T1000 (cell line): Measurements from ENCODE around the gene FAM161B.
"Not testable (repeated sequence)": the region's sequence is repeated elsewhere in the genome, so short reads cannot be mapped to it uniquely, and the experiment has no call there.

ENCODE experiments used
- DNase-seq: peaks from one replicate; lab custom pipeline; 2025; ENCODE audit warnings: mixed read lengths; lab: John Stamatoyannopoulos, UW

FAM161B gene

DNA sequence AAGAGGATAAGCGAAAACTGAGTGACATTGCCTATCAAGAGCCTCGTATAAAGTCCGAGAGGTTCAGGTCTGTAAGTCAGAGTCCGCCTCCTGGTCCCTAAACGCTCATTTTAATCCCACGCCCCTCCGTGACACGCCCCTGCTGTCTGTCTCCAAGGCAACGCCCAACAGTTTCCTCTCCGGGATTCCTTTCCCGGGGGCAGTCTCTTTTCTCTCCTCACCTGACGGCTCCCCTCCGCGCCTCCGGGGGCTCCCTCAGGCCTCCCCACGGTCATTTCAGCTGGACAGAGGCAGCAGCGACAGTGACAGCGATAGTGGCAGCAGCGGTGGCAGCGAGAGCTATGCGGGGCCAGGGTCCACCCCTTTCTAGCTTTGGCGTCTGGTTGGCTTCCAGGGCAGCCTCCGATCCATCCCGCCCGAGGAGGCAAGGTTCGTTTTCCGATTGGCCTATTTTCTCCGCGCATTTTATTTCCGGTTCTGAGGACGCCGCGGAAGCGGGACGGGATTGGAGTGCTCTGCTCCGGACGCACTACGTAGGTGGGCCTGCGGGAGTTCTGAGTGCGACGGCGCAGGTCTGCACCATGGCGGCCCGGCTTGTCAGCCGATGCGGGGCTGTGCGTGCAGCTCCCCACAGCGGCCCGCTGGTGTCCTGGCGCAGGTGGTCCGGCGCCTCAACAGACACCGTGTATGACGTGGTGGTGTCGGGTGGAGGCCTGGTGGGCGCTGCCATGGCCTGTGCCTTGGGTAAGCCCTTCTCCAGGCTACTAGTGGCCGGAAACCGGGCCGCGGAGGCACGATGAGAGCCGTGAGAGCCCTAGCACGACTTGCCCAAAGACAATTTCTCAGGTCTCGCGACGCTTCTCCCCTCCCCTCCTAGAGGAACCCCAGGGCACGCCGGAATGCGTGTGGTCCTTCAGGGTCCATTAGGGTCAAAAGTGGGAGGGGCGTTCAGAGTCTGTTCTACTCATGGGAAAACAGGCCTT lies at the start of gene FAM161B, which contains the start of gene COQ6:
Gene FAM161B (minus strand): TSS at position 343 of the 983 bp plus-strand sequence. CDS start 68 bp downstream, at position 275.
Gene COQ6 (plus strand): TSS at position 551 of the 983 bp plus-strand sequence. CDS start 31 bp downstream, at position 582.
- DNase-seq = peak; percentile 95

GRCh38 chr14:73998726-73999125 lies 48.8 kb upstream of the FAM161B start:
- no peak for DNase-seq

DNA sequence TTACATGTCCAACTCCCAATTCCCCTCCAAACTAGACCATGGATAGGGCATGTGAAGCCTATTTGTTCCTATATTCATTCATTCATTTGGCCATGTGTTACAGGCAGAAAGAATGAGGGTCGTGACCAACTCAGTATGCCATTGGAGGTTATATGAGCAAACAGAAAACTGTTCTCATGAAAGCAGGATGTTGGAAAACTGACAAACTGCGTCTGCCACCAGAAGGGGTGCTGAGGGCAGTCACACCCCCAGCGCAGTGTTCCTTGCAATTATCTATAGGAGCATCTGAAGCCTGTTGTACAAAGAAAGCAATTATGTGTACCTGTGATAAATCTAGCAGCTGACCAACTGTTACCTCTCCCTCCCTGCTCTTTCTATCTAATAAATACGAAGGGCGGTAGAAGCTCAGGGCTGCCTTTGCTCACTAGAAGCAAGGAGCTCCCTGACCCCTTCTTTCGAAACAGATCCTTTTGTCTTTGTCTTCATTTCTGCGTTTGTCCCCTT lies 48.1 kb upstream of the FAM161B start:
- DNase-seq = no peak

DNA sequence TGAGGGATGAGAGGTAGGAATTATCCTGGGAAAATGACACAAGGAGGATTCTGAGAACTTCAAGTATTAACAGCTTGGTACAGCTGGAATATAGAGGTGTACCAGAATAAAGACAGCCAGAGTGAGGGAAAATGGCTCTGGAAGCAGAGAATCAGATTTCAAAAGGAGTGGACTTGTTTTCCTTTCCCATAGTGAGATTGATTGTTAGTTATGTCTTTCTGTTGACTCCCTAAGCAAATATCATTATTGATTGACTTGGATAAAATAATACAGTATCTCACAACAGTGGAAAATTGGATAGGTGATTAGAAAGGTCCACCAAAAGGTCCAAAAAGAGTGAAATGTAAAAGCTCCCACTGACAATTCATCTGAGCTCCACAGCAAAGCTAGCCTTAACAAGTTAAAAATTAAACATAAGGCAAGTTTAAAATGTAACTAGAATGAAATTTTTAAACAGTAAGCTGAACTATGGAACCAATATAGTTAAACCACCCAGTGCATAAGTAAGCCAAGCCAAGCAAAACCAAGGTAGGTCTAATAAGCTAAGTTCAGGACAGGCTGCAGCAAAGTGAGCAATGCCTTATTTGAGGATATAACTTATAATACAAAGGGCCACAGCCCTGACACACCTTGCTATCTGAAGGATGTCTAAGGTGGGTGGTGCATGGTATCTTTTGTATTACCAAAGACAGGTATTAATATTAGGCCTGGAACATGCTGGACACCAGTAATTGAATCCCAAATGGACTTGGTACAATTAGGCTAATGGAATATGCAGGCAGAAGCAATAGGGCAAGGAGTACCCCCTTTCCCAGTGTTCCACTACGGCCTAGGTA lies 47.4 kb upstream of the FAM161B start:
- no peak for DNase-seq

GRCh38 chr14:73996731-73997107 lies 46.8 kb upstream of the FAM161B start:
- no peak for DNase-seq

GRCh38 chr14:73995977-73996378 lies 46.1 kb upstream of the FAM161B start:
- no peak for DNase-seq

- DNase-seq = not testable (repeated sequence)
Measured at GRCh38 chr14:73994926-73995325, 45.0 kb upstream of the FAM161B start.

GRCh38 chr14:73991092-73991491 lies 41.2 kb upstream of the FAM161B start:
- DNase-seq = no peak

DNA sequence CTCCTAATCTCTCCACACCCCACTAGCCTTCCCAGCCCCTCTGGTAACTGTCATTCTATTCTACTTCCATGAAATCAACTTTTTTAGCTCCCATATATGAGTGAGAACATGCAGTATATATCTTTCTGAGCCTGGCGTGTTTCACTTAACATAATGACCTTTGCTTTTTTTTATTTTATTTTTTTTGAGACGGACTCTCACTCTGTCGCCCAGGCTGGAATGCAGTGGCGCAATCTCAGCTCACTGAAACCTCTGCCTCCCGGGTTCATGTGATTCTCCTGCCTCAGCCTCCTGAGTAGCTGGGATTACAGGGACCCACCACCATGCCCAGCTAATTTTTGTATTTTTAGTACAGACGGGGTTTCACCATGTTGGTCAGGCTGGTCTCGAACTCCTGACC lies 38.8 kb upstream of the FAM161B start:
- not testable (repeated sequence) for DNase-seq

GRCh38 chr14:73988065-73988464 lies 38.2 kb upstream of the FAM161B start:
- no peak for DNase-seq

GRCh38 chr14:73977896-73978295 lies 28.0 kb upstream of the FAM161B start:
- DNase-seq = no peak

- no peak for DNase-seq
Measured at GRCh38 chr14:73976125-73976524, 26.2 kb upstream of the FAM161B start.

DNA sequence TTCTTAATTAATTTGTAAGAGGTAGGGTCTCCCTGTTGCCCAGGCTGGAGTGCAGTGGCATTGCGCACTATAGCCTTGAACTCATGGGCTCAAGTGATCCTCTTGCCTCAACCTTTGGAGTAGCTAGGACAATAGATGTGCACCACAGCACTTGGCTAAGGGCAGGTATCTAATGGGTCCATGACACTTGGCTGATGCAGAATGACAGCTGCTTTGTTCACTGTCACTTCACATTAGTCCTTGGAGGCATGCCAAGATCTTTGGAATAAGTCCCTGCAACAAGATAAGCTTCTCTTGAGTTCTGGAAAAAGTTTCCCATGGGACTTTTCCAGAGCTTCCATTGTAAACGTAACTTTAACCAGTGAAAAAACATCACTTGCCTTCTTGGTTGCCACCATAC lies 23.6 kb upstream of the FAM161B start:
- DNase-seq = no peak

DNA sequence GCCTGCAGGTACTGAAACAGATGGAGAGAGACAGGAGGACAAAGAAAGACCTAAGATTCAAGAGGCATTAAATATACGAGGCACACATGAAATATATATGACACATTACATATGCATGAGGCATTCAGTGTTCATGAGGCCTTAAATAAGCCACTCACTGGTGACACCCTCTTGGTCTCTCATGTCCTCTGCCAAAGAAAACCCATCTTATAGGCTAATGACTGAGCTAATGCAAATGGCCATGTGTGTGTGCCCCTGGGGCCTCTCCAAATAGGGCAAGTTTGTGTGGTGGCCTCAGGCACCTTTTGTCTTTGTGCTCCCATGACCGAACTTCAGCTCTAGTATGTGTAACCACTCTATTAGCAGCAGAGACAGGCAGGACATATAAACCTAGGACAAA lies 19.0 kb upstream of the FAM161B start:
- no peak for DNase-seq

DNA sequence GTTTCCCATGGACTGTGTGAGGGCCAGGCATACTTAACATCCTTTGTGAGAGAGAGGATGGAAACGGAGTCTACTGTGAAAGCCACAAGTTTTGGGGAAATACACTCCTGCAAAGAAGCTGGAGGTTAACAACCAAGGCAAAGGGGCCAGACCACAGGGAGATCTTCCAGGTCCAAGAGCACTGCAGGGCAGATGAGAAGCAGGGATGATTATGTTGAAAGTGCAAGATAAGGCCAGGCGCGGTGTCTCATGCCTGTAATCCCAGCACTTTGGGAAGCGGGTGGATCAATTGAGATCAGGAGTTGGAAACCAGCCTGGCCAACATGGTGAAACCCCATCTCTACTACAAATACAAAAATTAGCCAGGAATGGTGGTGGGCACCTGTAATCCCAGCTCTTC lies 15.3 kb upstream of the FAM161B start:
- no peak for DNase-seq

DNA sequence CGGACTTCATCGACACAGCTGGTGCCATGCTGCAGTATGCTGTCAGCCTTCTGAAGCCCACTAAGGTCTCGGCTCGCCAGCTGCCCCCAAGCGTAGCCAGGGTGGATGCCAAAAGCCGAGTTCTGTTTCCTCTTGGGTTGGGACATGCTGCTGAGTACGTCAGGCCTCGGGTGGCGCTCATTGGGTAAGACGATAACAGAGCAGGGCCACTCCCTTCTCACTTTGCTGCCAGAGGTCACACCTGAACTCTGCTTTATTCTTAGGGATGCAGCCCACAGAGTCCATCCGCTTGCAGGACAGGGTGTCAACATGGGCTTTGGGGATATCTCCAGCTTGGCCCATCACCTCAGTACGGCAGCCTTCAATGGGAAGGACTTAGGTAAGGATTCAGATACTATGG lies 11.3 kb upstream of the FAM161B start:
- DNase-seq = no peak

GRCh38 chr14:73958591-73958990 lies 8.7 kb upstream of the FAM161B start:
- DNase-seq = no peak

- DNase-seq = no peak
Measured at GRCh38 chr14:73955674-73956073, 5.8 kb upstream of the FAM161B start.

DNA sequence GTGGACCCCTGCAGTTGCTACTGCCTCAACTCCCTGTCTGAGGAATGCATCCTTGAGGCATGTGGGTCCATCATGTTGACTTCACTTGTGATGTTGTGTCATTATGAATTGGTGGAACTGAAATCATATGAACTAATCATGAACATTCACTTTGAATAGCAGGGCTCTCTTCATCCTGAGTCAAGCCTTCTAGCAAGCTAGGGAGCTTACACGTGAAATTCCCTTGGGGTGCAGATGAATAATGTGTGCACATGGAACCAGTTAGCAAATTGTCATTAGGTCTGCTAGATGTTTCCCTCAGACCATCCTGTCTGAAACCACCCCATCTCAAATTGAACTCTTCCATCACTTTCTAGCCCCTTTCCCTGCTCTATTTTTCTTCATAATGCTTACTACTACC lies 3.8 kb upstream of the FAM161B start:
- DNase-seq = no peak

DNA sequence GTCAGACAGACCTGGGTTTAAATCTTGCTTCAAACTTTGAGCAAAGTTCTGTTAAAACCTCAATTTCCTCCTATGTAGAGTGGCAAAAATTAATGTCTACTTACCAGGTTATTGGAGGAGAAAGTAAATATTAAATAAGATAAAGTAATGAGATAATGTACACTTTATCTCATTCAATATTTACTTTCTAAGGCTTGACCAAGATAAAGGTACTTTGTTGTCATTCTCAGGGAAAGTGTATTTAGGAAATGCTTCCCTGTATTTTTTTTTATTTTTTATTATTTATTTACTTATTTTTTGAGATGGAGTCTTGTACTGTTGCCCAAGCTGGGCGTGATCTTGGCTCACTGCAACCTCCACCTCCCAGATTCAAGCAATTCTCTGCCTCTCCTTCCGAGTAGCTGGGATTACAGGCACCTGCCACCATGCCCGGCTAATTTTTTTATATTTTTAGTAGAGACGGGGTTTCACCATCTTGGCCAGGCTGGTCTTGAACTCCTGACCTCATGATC lies 4.7 kb downstream of the FAM161B start:
- DNase-seq = no peak

DNA sequence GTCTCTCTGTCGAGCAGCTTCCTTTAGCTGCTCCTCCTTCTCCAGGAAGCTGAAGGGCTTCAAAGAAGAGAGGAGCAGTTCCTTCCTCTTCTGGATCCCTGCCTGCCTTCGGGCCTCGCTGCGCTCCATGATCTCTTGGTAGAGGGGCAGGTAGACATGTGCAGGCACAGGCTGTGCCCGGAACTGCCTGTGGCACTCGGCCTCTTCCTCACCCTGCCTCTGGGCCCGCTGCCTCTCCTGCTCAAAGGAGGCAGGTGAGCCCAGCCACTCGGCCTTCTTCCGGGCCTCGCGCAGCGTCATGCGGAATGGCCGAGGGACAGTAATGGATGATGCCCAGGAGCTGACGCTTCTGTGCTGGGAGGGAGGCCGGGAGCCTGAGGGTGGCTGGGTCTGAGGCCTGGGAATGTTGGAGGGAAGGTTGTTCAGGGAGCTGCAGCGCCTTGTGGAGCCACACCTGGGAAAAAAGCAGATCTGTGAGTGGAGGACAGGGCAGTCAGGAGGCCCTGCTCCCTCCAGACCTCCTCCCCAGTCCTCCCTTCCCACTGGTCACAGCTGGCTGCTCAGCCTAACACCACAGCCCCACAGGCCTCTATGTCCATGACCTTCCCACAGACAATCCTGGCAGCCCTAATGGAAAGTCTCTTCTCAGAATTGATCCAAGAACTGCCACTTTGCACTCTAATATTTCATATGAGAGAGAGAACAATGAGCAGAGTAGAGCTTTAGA lies 5.3 kb downstream of the FAM161B start:
- no peak for DNase-seq

DNA sequence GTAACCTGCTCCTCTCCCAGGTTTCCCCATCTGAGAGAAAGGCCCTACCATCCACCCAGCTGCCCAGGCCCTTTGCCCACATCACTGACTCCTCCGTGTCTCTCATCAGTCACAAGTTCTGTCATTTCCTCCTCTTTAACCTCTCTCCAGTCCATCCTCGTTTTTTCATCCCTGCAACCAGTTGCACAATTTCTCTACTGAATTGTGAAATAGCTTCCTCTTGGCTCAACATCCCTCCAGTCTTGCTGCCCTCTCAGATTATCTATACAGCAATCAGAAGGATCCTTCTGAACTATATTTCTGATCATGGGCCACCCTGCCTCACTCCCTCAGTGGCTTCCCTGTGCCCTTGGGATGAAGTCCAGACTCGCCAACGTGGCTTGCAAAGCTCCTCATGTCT lies 6.8 kb downstream of the FAM161B start:
- no peak for DNase-seq
